ENCODE data around the gene LEKR1. TPM values are rescaled to one million over a fixed set of nuclear protein-coding genes. Genes with fewer than 3 reads are reported as not detected.
A peak's percentile ranks its signal among the peaks of the same experiment; 100 is the strongest.

Gene LEKR1
- total and polyA plus RNA-seq, 2 donors (not counting 3 experiments of a cell fraction or from before 2014, with no cell fraction given): 0.07 to 0.64 TPM

DNA sequence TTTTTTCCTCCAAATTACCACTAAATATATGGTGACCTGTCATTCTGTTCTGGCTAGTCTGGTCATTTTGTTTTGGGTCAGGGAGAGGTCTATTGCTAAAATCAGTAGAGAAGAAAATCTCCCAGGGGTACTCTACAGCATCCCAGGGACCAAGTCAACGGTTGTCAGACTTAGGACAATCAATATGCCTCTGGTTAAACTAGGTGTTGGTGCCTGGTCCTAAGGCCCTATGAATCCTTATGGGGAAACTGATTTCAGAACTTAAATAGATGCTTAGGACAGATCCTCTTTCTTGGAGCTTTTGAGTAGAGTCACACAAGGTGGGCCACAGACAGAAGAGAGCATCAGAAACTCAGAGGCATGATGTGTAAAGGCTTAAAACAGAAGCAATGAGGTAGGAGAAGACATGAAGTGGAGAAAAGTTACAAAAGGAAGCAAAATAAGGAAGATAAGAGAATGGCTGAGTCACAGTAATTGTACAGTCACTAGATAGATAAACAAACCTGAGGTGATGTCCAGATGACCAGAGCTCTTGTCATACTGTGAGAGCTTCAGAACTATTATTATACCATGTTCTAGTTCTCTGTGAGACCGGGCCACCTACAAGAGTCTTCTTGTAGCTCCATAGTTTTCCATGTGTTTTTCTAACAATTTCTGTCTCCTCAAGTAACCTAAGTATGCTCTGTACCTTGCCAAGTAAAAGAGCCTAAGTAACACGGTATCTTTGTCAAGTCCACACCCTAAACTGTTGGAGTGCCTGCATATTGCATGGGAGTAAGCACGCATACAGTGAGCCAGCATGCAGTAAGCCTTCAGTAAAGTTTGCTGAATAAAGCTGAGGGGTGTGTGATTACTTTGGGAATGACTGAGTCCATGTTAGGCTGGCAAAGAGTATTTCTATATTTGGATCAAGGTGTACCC, 44.6 kb upstream of the LEKR1 start:
- intact Hi-C loops (cut with micrococcal nuclease): no loop called here
- dilution Hi-C loops (cut with MboI; ENCODE audit: extremely low pct_ligation_motif_present, low sequenced_read_pairs): no loop called here
- POLR2A ChIA-PET: no interaction called here

GRCh38 chr3:156782319-156782718, 43.8 kb upstream of the LEKR1 start:
- no TSS peak for BruUV-seq (replicated peaks)
- Histone ChIP-seq H3K4me3 (replicated peaks in 1 of 3; ENCODE audit: insufficient read depth in 1 of 3, low read depth in 1 of 3, low read length in 3 of 3) (no peak overlapping the region), H3K4me2 (ENCODE audit: insufficient read depth, low read length) (no peak overlapping the region), H3K4me1 (ENCODE audit: control insufficient read depth, extremely low read depth, insufficient read depth, low read length) (peaks cover 34% of the 10 kb centered on the region), H3K9me1 (replicated peaks; ENCODE audit: control insufficient read depth, extremely low read depth, insufficient read depth, low read length) (no peaks in the 10 kb centered on the region), H4K20me1 (replicated peaks; ENCODE audit: control insufficient read depth, extremely low read depth, insufficient read depth, low read length) (no peaks in the 10 kb centered on the region), H3K9ac (replicated peaks; ENCODE audit: extremely low read depth, insufficient read depth, low read length) (peak overlapping the region; percentile 13), H3K79me2 (ENCODE audit: control insufficient read depth, insufficient read depth, low read length) (no peaks in the 10 kb centered on the region), H2AFZ (ENCODE audit: low read depth, low read length) (no peak overlapping the region), H3K36me3 (ENCODE audit: control insufficient read depth in 2 of 2, extremely low read depth in 1 of 2, insufficient read depth in 2 of 2, low read length in 2 of 2) (no peaks in the 10 kb centered on the region), H3K27ac (ENCODE audit: insufficient read depth, low read depth, low read length) (peak overlapping the region; percentile 98), H3K9me3 (replicated peaks; ENCODE audit: control insufficient read depth, insufficient read depth, low read length) (no peaks in the 10 kb centered on the region), H3K27me3 (ENCODE audit: control insufficient read depth in 2 of 2, insufficient read depth in 2 of 2, low read length in 2 of 2) (no peaks in the 10 kb centered on the region)
- CTCF ChIA-PET: no interaction called here
- dilution Hi-C loops (cut with MboI; ENCODE audit: extremely low pct_ligation_motif_present, low sequenced_read_pairs): no loop called here
- FAIRE-seq (peak; percentile 82), DNase-seq (ENCODE audit: low read depth, low spot score) (peak; percentile 26)
- POLR2A ChIA-PET: no interaction called here
- intact Hi-C loops (cut with micrococcal nuclease): no loop called here
- TF ChIP-seq POLR2A (IDR thresholded peaks at IDR 0.05; ENCODE audit: low read depth, low read length): no peak
- TF ChIP-seq GATA2 (IDR thresholded peaks at IDR 0.05; ENCODE audit: insufficient read depth, insufficient read length, low read depth, low read length): peak; percentile 56
- TF ChIP-seq POLR2AphosphoS5 (IDR thresholded peaks at IDR 0.05; ENCODE audit: insufficient read depth, low read depth, low read length): no peak
- TF ChIP-seq MAX (IDR thresholded peaks at IDR 0.05; ENCODE audit: insufficient read depth, insufficient read length): no peak
- TF ChIP-seq JUN (IDR thresholded peaks at IDR 0.05; ENCODE audit: borderline replicate concordance, insufficient read depth, insufficient read length, low read depth): peak; percentile 27
- TF ChIP-seq FOS (IDR thresholded peaks at IDR 0.05; ENCODE audit: borderline replicate concordance, insufficient read depth, low read length): no peak

More for the DNA sequence above, 44.6 kb upstream of the LEKR1 start:
- peaks cover 34% of the 10 kb centered on the region for H3K4me1 ChIP-seq (ENCODE audit: control insufficient read depth, extremely low read depth, insufficient read depth, low read length)
- BruUV-seq (replicated peaks): no TSS peak
- H3K9me1 ChIP-seq (replicated peaks; ENCODE audit: control insufficient read depth, extremely low read depth, insufficient read depth, low read length): no peaks in the 10 kb centered on the region
- H3K27me3 ChIP-seq (ENCODE audit: control insufficient read depth in 2 of 2, insufficient read depth in 2 of 2, low read length in 2 of 2): no peaks in the 10 kb centered on the region
- CTCF ChIA-PET: no interaction called here
- H3K36me3 ChIP-seq (ENCODE audit: control insufficient read depth in 2 of 2, extremely low read depth in 1 of 2, insufficient read depth in 2 of 2, low read length in 2 of 2): no peaks in the 10 kb centered on the region
- no peak overlapping the region for H2AFZ ChIP-seq (ENCODE audit: low read depth, low read length)
- TF ChIP-seq POLR2A (IDR thresholded peaks at IDR 0.05; ENCODE audit: low read depth, low read length) (no peak), FOS (IDR thresholded peaks at IDR 0.05; ENCODE audit: borderline replicate concordance, insufficient read depth, low read length) (peak; percentile 73), EZH2 (IDR thresholded peaks at IDR 0.05; ENCODE audit: borderline replicate concordance, low read depth, low read length, severe bottlenecking) (no peak), GATA2 (IDR thresholded peaks at IDR 0.05; ENCODE audit: insufficient read depth, insufficient read length, low read depth, low read length) (peak; percentile 70), MAX (IDR thresholded peaks at IDR 0.05; ENCODE audit: insufficient read depth, insufficient read length) (no peak), POLR2AphosphoS5 (IDR thresholded peaks at IDR 0.05; ENCODE audit: insufficient read depth, low read depth, low read length) (no peak)
- DNase-seq (ENCODE audit: low read depth, low spot score) (peak; percentile 52), FAIRE-seq (peak; percentile 76)
- no peaks in the 10 kb centered on the region for H3K79me2 ChIP-seq (ENCODE audit: control insufficient read depth, insufficient read depth, low read length)
- H3K9me3 ChIP-seq (replicated peaks; ENCODE audit: control insufficient read depth, insufficient read depth, low read length): no peaks in the 10 kb centered on the region
- H3K4me3 ChIP-seq (replicated peaks in 1 of 3; ENCODE audit: insufficient read depth in 1 of 3, low read depth in 1 of 3, low read length in 3 of 3): no peak overlapping the region
- no peaks in the 10 kb centered on the region for H4K20me1 ChIP-seq (replicated peaks; ENCODE audit: control insufficient read depth, extremely low read depth, insufficient read depth, low read length)
- peak overlapping the region; percentile 13 for H3K9ac ChIP-seq (replicated peaks; ENCODE audit: extremely low read depth, insufficient read depth, low read length)
- peak overlapping the region; percentile 38 for H3K4me2 ChIP-seq (ENCODE audit: insufficient read depth, low read length)
- H3K27ac ChIP-seq (ENCODE audit: insufficient read depth, low read depth, low read length): peak overlapping the region; percentile 98

All from endothelial cell of umbilical vein (primary cell).